GM19035 (cell line): ENCODE measurements around the gene NRN1L.
"Not testable (repeated sequence)": the region's sequence is repeated elsewhere in the genome, so short reads cannot be mapped to it uniquely, and the experiment has no call there.

Source experiments
- ATAC-seq: cut with Tn5 transposase; IDR thresholded peaks from one replicate; pipeline ENCODE4 v1.9.1; 2021; ENCODE audit not compliant: unreplicated experiment

NRN1L gene

GRCh38 chr16:67884684-67885083 is at the start of gene NRN1L:
NRN1L (plus strand) TSS chr16:67884885; CDS start chr16:67884904, 19 bp downstream.
- ATAC-seq = no peak

DNA sequence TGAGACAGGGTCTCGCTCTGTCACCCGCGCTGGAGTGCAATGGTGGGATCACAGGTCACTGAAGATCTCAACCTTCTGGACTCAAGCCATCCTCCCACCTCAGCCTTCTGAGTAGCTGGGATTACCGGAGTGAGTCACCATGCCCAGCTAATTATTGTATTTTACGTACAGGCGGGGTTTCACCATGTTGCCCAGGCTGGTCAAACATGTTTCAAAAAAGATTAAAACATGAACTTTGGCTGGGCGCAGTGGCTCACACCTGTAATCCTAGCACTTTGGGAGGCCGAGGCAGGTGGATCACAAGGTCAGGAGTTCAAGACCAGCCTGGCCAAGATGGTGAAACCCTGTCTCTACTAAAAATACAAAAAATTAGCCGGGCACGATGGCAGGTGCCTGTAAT is 47.5 kb upstream of the NRN1L start:
- ATAC-seq = not testable (repeated sequence)

- no peak for ATAC-seq
These were observed 46.9 kb upstream of the NRN1L start for GRCh38 chr16:67837811-67838210.

DNA sequence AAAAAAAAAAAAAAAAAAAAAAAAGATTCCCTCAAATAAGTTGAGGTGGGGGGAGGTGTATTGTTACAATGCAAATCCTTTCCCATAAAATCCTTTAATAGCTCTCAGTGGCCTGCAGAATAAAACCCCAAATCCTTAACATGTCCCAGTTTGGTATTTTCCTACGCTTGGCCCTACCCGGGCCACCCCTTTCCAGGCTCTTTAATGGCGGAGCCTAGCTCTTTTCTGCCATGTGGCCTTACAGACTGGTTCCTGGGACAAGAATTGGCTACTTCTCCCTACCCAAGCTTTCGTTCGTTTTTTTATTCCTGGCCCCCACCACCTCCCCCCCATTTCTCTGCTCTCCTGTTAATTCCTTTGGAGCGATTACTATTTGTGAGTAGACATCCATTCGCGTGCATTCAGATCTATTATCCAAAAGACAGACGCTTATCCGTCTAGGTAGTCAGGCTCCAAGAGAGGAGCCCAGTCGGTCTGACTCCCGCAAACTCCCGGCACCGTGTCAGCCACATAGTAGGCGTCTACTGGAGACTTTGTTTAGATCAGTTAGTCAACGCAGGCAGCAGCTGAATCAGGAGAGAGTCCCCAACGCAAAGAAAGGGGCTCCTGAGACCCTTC is 43.4 kb upstream of the NRN1L start:
- ATAC-seq = no peak

- ATAC-seq = peak; percentile 49
These were observed 42.7 kb upstream of the NRN1L start, which contains the start of gene THAP11 for GRCh38 chr16:67841816-67842508. THAP11 (plus strand) TSS chr16:67842320; CDS start chr16:67842555, 235 bp downstream.

- ATAC-seq = peak; percentile 11
These were observed 42.0 kb upstream of the NRN1L start for GRCh38 chr16:67842509-67843342.

- no peak for ATAC-seq
These were observed 41.3 kb upstream of the NRN1L start for GRCh38 chr16:67843343-67843765.

- no peak for ATAC-seq
These were observed 40.2 kb upstream of the NRN1L start for GRCh38 chr16:67844497-67844896.

GRCh38 chr16:67845291-67846062 is 39.2 kb upstream of the NRN1L start:
- no peak for ATAC-seq

DNA sequence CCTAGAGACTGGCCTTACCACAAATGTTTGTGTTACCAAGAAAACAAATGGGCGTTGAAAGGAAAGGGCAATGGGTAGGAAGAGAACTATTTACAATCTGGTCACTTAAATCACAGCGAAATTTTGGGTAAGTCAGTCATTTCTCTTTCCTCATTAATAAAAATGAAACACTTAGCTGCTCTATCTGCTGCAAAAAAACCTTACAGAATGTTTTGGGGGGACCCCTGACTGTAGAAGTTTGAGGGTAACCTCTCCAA is 38.7 kb upstream of the NRN1L start:
- ATAC-seq = no peak

DNA sequence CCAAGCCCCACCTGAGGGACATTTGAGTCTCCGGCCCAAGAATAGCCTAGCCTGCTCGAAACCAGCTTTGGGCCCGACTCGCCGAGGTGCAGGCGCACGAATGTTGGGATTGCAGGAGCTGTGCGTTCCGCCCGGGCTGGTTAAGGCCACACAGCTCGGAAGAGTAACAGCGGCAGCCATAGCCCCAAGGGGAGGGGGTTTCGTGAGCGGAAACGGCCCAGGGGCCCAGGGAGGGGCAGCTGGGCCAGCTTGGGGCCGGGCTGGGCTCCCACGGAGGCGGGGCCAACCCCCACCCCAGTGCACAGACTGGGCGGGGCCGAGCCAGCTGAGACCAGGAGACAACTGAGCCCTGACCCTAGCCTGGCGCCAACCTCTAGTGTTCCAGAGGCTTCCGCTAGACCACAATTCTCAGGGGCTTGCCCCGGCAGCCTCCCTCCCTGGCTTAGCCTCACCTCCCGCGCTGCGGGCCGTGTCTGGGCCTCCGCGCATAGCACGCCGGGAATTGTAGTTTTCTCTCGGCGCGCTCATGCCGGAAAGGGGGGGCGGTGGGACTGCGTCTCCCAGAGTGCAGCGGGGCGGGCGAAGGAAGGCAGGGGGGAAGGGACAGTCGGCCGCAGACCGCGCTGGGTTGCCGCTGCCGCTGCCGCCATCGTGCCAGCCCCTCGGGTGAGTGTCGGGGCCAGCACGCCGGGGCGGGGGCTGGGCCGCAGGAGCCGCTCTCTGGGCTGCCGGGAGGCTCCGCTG is 38.2 kb upstream of the NRN1L start, which contains the start of gene NUTF2:
Gene NUTF2, plus strand, starts transcription at position 614 of the 744 bp plus-strand sequence. CDS start 18,198 bp downstream, outside the sequence.
- ATAC-seq = peak; percentile 57

DNA sequence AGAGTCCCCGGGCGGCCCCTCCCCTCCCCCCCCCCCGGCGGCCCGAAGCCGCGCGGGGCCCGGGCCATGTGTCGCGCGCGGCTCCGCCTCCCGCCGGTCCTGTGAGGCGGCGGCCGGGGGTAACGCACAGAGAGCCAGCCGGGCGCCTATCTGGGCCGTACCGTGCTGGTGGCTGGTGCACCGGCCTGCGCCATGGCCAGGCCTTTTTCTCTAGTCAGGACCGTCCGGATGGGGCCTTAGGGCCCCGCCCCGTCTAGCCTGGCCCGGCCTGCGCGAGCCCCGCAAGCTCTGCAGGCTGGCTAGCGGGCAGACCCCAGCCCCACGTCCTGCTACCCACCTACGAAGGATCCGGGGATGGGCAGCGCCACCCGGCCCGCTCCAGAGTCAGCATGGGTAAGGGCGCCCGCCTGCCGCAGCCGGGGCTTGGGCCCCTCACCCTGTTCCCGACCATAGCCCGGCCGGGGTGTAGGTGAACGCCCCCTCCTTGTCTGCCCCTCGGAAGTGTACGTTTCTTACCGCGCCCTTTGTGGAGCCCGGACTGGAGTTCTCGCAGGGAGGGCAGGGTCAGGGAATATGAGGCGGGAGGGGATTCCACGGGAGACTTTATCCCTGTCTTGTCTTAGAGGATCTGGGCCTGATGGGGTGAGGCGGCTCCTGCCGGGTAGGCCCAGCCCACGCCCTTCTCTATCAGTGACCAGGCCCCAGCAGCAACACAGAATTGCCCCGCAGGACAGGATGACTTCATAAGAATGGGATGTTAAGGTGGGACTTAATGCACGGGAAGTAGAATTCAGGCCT is 37.4 kb upstream of the NRN1L start, which contains the start of gene CENPT:
Gene CENPT, minus strand, starts transcription at position 630 of the 798 bp plus-strand sequence. CDS start 13,834 bp downstream, outside the sequence.
- ATAC-seq = peak; percentile 44

DNA sequence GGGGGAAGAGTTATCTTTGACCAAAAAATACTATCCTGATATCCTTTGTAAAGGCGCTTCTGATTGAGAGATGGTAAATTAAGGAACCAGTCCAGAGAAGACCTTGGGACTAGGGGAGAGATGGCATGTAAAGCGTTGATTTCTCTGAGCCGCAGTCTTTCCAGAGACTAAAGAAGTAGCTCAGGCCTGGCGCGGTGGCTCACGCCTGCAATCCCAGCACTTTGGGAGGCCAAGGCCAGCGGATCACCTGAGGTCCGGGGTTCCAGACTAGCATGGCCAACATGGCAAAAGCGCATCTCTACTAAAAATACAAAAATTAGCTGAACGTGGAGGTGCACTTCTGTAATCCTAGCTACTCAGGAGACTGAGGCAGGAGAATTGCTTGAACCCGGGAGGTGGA is 36.6 kb upstream of the NRN1L start:
- no peak for ATAC-seq

- no peak for ATAC-seq
These were observed 31.0 kb upstream of the NRN1L start for GRCh38 chr16:67853670-67854069.

DNA sequence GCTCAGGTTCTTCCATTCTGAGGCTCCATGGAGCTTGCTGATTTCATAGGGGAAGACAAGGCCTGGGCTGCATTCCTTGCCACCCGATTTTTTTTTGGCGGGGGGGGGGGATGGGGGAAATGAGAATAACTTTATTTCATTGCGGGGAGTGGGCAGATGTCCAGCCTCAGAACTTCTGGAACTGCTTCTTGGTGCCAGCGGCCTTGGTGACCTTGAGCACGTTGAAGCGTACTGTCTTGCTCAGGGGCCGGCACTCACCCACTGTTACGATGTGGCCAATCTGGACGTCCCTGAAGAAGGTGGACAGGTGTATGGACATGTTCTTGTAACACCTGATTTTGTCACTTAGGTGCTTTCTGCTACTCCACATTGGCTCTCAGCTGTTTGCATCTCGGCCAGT is 28.9 kb upstream of the NRN1L start:
- ATAC-seq = no peak

- no peak for ATAC-seq
These were observed 27.6 kb upstream of the NRN1L start for GRCh38 chr16:67856927-67857546.

GRCh38 chr16:67857547-67858233 is 27.0 kb upstream of the NRN1L start:
- no peak for ATAC-seq

GRCh38 chr16:67858500-67858899 is 26.2 kb upstream of the NRN1L start:
- ATAC-seq = no peak
